GM18508 (cell line): ENCODE measurements around the gene CTXN1.
"Not testable (repeated sequence)": the region's sequence is repeated elsewhere in the genome, so short reads cannot be mapped to it uniquely, and the experiment has no call there.

Source experiments
- ATAC-seq: cut with Tn5 transposase; IDR thresholded peaks from one replicate; pipeline ENCODE4 v1.9.1; 2021; ENCODE audit warnings: moderate number of reproducible peaks; ENCODE audit not compliant: insufficient read depth, unreplicated experiment

The CTXN1 gene

DNA sequence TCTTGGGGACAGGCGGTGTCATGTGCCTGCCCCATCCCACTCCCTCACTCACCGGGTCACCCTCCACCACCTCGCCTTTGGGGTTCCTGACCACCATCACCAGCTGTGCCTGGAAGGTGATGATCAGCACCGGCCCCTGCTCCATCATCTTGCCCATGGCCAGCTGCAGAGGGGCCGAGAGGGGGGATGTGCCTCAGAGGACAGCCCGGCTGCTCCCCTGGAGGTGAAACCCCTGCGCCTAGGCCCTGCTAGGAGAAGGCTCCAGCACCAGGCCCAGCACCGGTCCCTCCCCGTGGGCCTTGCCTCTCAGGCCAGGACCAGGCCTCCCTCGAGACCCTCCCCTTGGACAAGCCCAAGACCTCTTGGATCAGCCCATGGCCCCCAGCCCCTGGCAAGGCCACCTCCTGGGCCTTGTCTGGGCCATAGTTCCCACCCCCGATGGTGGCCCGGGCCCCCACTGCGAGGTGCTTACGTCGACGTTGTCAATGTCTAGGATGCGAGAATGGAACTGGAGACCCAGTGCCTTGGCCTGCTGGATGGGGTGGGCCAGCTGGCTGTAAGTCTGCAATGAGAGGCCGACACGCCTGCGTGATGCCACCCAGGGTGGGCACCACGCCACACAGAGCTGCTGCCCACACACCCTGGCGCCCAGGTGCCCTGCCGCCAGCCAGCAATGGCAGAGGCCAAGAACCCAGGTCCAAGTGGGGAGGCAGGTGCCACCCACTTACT lies 1.8 kb upstream of the CTXN1 start:
- ATAC-seq = no peak

DNA sequence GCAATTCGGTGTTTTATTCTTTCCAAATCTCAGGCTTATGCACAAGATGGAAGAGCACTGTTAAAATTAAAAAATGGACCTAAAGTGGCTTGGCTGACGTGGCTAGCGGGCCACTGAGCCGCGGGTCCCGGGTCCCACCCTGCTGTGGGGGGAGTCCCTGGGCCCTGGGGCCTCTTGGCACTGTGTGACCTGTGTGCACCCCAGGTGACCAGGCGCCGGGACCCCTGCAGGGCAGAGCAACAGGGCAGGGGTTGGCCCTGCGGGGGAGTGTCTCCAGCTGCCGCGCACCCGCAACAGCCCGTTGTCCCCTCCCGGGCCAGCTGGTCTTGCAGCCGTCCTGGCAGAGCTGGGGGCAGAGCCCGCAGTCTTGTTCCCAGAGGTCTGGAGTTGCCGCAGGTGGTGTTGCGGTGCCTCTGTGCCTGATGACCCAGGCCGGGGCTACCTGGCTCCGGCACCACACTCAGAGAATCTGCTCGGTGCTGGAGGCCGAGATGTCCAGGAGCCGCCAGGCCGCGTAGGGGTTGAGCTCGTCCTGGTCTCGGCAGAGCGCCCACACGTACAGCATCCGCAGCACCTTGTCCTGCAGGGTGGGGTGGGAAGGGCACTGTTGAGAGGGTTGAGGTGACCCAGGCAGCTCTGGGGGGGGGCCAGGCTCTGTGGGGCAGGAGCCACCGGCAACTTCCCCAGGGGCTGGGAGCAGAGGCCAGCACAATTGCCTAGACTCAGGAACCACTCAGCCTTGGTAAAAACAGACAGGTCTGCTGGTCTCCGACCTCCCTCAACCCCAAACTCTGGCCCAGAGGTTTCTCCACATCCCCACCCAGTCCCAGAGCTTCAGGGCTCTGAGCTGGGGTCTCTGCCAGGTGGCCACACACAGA lies 1.0 kb upstream of the CTXN1 start:
- no peak for ATAC-seq

DNA sequence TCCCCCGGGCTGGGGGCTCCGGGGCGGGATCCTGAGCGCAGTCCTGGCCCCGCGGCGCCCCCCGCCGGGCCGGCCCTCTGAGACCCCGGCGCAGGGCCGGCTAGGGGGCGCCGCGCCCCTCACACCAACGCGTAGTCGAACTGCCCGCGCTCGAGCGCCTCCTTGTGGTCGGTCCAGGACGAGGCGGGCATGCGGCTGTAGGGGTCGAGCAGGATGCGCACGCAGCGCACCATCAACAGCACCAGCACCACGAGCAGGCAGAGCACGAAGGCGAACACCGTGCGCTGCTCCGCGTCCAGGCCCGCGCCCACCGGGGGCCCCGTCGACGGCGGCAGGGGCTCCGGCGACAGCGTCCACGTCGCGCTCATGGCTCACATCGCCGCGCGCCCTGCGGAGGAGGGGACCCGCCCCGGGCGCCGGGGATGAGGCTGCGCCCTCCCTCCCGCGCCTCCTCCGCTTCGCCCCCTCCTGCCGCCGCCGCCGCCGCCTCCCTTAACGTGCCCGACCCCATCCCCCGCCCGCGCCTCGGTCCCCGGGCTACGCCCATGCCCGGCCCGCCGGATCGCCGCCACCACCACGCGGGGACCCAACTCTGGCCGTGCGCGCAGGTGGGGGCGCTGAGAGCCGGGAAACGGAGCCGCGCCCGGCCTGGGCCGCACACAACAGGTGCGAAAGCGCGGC lies 624 bp downstream of the CTXN1 start:
- ATAC-seq = no peak

DNA sequence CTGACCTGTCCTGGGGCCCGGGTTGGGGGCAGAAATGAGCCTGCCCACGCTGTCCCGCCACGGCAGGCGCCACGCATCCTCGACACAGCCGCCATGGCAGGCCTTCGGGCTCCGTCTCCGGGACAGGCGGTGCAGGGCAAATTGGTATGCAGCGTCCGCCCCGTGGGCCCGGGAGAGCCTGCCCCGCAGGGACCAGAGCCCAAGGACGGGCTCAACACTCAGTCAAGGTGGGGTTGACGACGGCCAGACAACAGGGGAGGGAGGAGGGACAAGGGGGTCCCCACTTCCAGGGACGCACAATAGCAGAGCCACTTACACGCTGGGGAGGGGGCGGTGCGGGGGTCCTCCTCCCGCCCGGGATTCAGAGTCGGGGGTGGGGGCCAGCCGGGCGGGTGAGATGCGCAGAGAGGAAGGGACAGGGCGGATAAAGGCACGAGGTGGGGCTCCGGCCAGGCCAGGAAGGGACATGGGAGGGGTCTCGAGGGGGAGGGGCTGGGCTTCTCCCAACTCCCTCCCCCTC lies 1.2 kb downstream of the CTXN1 start:
- ATAC-seq = no peak

DNA sequence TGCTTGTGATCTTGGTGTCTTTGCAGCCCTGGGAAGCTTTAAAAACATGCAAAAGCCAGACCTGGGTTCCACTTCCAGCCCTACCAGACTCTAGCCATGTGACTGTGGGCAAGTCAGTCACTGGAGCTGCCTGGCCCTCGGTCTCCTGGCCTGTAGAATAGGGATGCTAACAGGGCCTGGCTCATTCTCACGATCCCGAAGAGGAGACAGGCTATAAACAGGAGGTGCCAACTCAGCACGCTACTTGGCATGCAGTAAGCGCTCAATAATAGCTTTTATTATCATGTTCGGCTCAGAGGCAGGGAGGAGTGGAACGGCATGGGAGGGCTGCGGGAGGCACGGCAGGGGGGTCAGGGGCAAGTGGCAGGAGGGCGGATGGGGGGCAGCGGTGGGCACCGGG lies 1.7 kb downstream of the CTXN1 start:
- no peak for ATAC-seq

DNA sequence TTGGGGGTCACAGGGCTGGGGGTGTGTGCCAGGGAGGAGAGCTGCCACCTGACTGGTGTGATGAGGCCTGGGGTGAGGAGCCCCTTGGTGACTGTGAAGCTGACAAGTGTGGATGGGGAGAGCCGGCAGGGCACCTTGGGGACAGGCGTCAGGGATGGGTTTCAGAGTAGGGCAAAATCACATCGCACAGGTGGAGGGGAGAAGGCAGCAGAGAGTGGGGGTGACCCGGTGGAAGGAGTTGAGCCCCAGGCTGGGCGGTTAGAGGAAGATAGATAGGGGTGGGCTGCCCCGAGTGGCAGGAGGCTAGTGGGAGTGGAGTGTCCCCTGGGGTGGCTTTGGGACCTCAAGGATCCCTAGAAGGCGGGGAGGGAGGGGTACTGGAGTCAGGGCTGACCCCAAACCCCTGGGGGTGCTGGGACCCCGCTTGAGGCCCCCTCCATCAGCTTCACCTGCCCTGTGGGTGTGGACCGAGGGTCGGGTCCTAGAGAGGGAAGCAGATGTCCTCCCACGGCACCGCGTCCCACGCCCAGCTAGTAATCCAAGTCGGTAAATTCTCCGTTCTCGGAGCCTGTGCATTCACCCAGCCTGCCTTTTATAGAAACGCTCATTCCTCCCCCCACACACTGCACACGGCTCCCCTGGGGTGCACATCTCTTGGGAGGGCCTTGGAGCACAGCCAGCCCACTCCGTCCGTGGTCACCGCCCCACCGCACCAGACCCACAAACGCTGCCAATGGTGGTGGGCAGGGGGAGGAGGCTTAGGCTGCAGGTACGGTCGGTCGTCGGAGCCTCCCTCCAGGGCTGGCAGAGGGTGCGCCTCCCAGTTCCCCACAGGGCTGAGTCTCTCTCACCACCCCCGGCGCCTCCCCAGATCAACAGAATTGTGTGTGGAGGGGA lies 2.4 kb downstream of the CTXN1 start:
- no peak for ATAC-seq

DNA sequence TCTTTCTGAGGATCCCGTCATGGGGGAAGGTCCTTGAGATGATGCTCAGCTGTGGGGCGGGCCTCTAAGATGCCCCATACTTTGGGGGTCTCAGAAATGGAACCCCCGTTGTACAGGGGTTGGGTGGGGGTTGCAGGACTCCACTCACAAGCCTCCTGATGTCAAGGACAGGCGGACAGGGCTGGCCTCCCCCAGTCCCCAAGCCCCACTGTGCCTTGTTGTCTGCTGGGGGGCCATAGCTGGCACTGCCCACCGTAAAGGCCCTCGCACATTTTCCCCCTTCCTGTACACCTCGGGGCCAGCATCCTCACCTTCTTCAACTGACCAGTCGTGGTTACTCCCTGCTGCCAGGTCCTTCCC lies 3.1 kb downstream of the CTXN1 start:
- no peak for ATAC-seq

DNA sequence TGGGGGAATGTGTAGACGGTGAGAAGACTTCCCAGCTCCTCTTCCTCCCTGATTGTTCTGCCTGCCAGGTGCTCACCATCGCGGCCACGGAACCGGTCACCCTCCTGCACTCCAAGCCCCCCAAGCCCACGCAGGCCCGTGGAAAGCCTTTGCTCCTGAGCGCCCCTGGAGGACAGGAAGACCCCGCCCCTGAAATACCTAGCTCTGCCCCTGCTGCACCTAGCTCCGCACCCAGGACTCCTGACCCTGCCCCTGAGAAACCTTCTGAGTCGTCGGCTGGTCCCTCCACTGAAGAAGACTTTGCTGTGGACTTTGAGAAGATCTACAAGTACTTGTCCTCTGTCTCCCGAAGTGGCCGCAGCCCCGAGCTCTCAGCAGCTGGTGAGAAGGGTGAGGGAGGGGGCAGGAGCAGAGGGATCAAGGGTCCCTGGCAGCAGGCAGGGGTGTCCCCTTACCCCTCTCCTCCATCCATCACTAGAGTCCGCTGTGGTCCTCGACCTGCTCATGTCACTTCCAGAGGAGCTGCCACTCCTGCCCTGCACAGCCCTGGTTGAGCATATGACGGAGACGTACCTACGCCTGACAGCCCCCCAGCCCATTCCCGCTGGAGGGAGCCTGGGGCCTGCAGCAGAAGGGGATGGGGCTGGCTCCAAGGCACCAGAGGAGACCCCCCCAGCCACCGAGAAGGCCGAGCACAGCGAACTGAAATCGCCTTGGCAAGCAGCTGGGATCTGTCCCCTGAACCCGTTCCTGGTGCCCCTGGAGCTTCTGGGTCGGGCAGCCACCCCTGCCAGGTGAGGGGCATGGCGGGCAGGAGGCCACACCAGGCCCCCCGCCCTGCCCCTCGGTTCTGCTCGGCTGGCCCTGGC lies 3.7 kb downstream of the CTXN1 start:
- ATAC-seq = no peak

DNA sequence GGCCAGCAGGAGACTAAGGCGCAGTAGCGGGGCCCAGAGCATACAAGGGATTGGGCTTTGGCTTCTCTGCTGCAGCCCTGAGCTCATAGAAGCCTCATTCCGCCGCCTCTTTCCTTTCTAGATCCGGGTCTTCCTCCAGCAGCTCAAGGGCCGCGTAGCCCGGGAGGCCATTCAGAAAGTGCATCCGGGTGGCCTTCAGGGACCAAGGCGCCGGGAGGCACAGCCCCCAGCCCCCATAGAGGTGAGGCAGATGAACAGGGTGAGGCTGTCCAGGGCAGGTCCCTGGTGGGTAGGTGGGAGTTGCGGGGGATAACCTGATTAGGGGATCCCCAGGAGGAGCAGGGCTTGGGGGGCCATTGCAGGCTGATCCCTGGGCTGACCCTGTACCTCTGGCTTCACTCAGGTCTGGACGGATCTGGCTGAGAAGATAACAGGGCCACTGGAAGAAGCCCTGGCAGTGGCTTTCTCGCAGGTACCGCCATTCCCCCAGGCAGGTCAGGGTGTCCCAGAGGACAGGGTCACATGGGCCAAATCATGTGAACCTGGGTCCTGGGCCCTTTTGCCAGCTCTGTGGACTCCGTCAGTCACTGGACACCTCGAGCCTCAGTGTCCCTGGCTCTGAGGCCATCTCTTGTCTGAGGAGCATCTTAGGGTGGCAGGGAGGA lies 4.5 kb downstream of the CTXN1 start:
- no peak for ATAC-seq

DNA sequence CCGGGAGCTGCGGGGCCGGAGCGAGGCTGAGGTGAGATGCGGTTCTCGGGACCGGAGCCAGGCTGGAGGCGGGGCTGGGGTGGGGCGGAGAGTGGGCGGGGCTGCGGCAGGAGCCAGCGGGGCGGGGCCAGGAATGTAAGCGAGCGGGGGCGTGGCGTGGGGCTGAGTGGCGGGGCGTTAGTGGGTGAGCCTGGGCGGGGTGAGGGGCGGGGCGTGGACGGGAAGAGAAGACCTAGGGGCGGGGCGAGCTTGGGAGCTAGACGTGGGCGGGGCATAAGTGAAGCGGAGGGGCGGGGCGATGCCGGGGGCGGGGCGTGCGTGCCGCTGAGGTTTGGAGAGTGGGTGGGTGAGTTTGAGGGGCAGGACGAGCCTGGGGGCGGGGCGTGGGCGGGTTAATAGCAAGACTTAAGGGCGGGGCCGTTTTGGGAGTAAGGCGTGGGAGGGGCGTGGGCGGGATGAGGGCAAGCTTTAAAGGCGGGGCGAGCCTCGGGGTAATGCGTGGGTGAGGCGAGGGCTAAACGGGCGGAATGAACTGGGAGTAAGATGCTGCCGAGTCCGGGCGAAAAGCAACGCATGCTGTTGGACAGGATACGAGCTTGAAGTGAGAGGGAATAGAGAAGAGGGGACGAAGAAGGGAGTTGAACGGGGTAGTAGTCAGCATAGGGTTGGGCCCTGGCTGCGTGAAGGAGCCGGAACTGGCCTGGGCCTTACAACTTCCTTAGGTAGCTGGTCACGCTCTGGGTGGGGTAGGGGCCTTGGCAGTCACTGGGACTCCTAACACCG lies 5.2 kb downstream of the CTXN1 start:
- no peak for ATAC-seq

DNA sequence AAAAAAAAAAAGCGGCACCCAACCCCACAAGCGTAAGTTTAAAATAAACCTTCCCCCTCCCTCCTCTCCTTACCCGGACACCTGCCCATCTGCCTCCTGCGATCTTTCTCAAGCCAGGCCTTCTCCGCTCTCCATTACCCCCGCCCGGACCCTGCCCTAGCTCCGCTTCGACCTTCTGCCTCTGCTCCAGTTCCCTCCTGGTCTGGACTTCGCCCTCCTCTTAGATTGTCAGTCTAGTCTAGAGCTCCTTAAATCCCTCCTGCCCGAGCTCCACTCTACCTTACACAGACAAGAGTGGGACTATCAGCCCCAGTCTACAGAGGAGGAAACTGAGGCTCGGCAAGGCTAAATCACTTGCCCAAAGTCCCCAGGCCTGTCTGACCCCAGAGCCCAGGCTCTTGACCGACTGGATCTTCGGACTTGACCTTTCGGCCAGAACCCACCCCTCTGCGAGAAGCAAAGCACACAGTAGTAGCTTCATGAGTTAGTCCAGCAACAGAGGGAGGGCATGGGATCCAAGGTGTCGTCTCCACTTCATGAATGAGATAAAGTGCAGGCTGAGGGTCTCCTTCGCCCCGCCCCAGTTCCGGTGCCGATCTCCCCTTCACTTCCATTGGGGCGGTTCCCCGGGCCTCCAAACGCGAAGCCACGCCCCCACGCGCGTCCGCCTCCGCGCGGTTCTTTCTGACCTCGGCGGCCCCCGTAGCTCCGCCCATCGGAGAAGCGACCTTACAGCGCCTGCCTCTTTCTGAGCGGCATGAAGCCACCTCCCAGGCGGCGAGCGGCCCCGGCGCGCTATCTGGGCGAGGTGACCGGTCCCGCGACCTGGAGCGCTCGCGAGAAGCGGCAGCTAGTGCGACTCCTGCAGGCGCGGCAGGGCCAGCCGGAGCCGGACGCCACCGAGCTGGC lies 6.1 kb downstream of the CTXN1 start, which contains the start of gene SNAPC2:
TSS of gene SNAPC2 (plus strand) at position 729 of the 909 bp plus-strand sequence. CDS start at position 758, 29 bp downstream.
- no peak for ATAC-seq

DNA sequence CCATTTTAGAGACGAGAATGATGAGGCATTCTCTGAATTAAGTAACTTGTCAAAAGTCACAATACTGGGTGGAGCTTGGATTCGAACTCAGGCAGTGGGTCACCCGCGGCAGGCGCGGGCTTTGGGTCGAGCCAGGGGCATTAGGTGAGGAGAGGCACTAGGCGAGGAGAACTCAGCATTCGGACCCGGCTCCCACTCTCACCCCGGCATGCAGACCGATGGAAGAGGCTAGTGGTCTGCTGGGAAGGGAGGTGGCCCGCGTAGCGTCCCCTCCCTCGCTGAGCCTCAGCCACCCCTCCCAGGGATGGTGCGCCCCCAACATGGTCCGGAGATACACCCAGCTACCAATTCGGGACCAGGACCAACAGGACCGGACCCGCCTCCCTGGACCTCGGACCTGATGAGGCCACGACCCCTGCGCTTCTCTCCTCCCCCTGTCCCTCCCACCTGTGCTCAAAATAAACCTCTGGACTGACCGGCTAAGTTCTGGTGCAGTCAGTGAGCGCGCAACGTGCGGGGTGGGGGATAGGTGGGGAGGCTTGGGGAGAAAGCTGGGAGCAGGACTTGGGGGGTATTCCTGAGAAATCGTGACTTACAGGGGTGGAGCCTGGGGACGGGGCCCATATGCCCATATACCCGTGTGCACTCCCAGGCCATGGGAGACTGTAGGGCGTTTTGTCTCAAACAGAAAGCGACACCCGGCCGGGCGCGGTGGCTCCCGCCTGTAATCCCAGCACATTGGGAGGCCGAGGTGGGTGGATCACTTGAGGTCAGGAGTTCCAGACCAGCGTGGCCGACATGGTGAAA lies 7.1 kb downstream of the CTXN1 start:
- no peak for ATAC-seq

DNA sequence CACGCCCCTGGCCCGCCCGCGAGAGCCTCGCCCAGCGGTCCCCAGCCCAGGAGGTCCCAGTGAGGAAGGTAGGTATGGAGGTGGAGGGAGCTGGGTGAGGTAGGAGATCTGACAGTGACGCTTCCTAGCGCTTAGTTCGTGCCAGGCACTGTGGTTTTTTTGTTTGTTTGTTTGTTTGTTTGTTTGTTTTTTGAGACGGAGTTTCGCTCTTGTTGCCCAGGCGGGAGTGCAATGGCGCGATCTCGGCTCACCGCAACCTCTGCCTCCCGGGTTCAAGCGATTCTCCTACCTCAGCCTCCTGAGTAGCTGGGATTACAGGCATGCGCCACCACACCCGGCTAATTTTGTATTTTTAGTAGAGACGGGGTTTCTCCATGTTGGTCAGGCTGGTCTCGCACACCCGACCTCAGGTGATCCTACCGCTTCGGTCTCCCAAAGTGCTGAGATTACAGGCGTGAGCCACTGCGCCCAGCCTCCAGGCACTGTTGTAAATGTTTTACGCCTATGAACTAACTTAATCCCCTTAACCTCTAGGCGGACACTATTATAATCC lies 7.8 kb downstream of the CTXN1 start:
- ATAC-seq = not testable (repeated sequence)

DNA sequence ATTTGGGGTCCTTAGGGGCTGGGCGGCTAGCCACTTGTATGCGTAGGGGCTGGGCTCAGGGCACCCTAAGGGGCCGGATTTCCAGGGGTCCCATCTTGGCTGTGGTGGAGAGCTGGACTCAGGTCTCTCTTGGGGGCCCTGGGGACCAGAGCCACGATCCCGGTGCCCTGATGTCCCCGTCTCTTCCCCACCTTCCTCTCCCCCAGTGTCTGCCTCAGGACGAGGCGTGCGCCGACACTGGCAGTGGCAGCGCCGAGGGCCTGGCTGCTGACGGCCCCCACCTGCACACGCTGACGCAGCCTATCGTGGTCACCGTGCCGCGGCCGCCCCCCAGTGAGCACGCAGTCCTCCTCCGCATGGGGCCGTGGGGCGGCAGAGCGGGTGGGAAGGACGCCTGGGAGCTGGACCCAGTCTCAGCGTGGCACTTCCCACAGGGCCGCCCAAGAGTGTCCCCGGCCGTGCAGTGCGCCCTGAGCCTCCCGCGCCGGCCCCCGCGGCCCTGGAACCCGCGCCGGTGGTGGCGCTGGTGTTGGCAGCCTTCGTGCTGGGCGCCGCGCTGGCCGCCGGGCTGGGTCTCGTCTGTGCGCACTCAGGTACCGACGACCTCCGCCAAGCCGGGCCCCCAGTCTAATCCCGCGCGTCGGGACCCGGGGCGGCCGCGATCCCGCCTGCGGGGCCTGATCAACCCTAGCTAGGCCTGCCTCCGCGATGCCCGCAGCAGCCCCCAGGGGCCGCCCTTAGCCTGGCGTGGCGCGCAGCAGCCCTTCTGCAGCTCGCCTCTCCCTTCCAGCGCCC lies 8.5 kb downstream of the CTXN1 start:
- ATAC-seq = no peak

DNA sequence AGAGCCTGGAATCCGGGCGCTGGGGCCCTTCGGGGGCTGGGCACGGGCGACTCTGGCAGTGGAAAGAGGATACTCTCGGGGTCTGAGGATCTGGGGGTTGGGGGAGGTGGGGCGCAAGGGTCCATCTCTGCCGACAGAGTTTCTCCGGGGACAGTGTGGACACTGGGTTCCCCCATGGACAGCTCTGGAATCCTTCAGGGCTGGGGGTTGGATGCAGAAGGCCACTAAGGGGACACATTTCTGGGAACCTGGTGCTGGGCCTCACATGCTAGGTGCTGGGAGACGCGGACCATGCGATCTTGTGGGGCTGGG lies 9.0 kb downstream of the CTXN1 start:
- no peak for ATAC-seq
